SK-N-SH (cell line): ENCODE data around the gene SP7. TPM values are rescaled to one million over a fixed set of nuclear protein-coding genes. Genes with fewer than 3 reads are reported as not detected.
A peak's percentile ranks its signal among the peaks of the same experiment; 100 is the strongest.

Experiments
- CTCF ChIA-PET: fragments of 300-600, 350-600 bp; formaldehyde crosslinking; extraction: SDS; loops from one replicate; lab custom pipeline; 2021; lab: Yijun Ruan, JAX
- POLR2A ChIA-PET: fragments of 350-600 bp; sonication (Branson Sonifier 250); formaldehyde crosslinking; extraction: SDS; loops from one replicate; lab custom pipeline; 2020; ENCODE audit warnings: antibody characterized with exemption, inconsistent platforms; lab: Yijun Ruan, JAX
- DNase-seq: peaks from one replicate; pipeline ENCODE4 v3.0.0; 2012
- H2AFZ ChIP-seq: fragments of 200-600 bp; sonication (generic); 2 replicates; pipeline ENCODE4 v1.8.1; 2016; ENCODE audit warnings: antibody characterized with exemption, mild to moderate bottlenecking, low read depth
- H3F3A ChIP-seq: fragments of 200-600 bp; sonication (generic); replicated peaks from 2 replicates; pipeline ENCODE3; 2016; ENCODE audit warnings: antibody characterized with exemption, mild to moderate bottlenecking; ENCODE audit not compliant: insufficient read depth
- H3K27ac ChIP-seq, 2 experiments: fragments of 200-500 bp in 1 of 2; fragments of 200-600 bp in 1 of 2; sonication (Bioruptor generic) in 1 of 2; sonication (generic), shearing (Covaris generic) in 1 of 2; 2 replicates each; pipeline versions ENCODE4 v1.5.1 to v1.6.1; 2014 to 2016; ENCODE audit warnings: low read depth in 2 of 2, inconsistent platforms in 1 of 2, low read length in 1 of 2, mild to moderate bottlenecking in 1 of 2, mixed read lengths in 1 of 2
- H3K27me3 ChIP-seq: fragments of 200-600 bp; sonication (generic), shearing (Covaris generic); 2 replicates; pipeline ENCODE4 v1.6.1; 2016; ENCODE audit warnings: mixed run types; ENCODE audit not compliant: insufficient read depth
- H3K36me3 ChIP-seq, 2 experiments: fragments of 200-500 bp in 1 of 2; fragments of 200-600 bp in 1 of 2; sonication (Bioruptor generic) in 1 of 2; sonication (generic) in 1 of 2; replicated peaks in 1 of 2; 2 replicates each; pipeline versions ENCODE3 to v1.5.1; 2014 to 2016; ENCODE audit warnings: low read length in 1 of 2, mild to moderate bottlenecking in 1 of 2; ENCODE audit not compliant: insufficient read depth in 2 of 2, control insufficient read depth in 1 of 2
- H3K4me1 ChIP-seq, 2 experiments: fragments of 200-500 bp in 1 of 2; fragments of 200-600 bp in 1 of 2; sonication (Bioruptor generic) in 1 of 2; sonication (generic), shearing (Covaris generic) in 1 of 2; 2 replicates each; pipeline versions ENCODE4 v1.5.1 to v1.6.1; 2014 to 2016; ENCODE audit warnings: low read depth in 1 of 2, low read length in 1 of 2, mixed run types in 1 of 2; ENCODE audit not compliant: insufficient read depth in 2 of 2, control insufficient read depth in 1 of 2
- H3K4me2 ChIP-seq: fragments of 200-600 bp; sonication (generic), shearing (Covaris generic); 2 replicates; pipeline ENCODE4 v1.6.1; 2017; ENCODE audit warnings: mixed run types
- H3K4me3 ChIP-seq, 2 experiments: fragments of 200-500 bp in 1 of 2; fragments of 200-600 bp in 1 of 2; sonication (Bioruptor generic) in 1 of 2; sonication (generic), shearing (Covaris generic) in 1 of 2; 2 replicates each; pipeline versions ENCODE4 v1.5.1 to v1.8.1; 2014 to 2016; ENCODE audit warnings: low read depth in 2 of 2, inconsistent platforms in 1 of 2, low read length in 1 of 2, mild to moderate bottlenecking in 1 of 2, mixed read lengths in 1 of 2, moderate library complexity in 1 of 2
- H3K79me2 ChIP-seq: fragments of 200-600 bp; sonication (generic); 2 replicates; pipeline ENCODE4 v1.8.1; 2017; ENCODE audit warnings: mild to moderate bottlenecking; ENCODE audit not compliant: insufficient read depth
- H3K9ac ChIP-seq: fragments of 200-600 bp; sonication (generic); 2 replicates; pipeline ENCODE4 v1.6.1; 2017; ENCODE audit warnings: mixed run types
- H3K9me2 ChIP-seq: fragments of 200-600 bp; sonication (generic); 2 replicates; pipeline ENCODE4 v1.6.1; 2017; ENCODE audit warnings: mixed run types
- H3K9me3 ChIP-seq: fragments of 200-600 bp; sonication (generic); 2 replicates; pipeline ENCODE4 v1.6.1; 2017; ENCODE audit warnings: mixed run types, mild to moderate bottlenecking, moderate library complexity
- H4K20me1 ChIP-seq: fragments of 200-600 bp; sonication (generic); 2 replicates; pipeline ENCODE4 v1.6.1; 2017; ENCODE audit warnings: mild to moderate bottlenecking, mixed run types; ENCODE audit not compliant: insufficient read depth
- FOXJ3 ChIP-seq: sonication (generic); formaldehyde crosslinking; IDR thresholded peaks from 2 replicates; pipeline ENCODE4 v1.5.1; 2020; ENCODE audit warnings: mild to moderate bottlenecking, missing genetic modification reagents
- GATA2 ChIP-seq: sonication (generic); formaldehyde crosslinking; IDR thresholded peaks from 2 replicates; pipeline ENCODE4 v1.5.0; 2020; ENCODE audit warnings: mild to moderate bottlenecking, missing genetic modification reagents
- IRF3 ChIP-seq: fragments of 150-350 bp; IDR thresholded peaks from 2 replicates; pipeline ENCODE4 v1.6.1; 2016; ENCODE audit warnings: mild to moderate bottlenecking, low read depth, low read length
- MAX ChIP-seq: IDR thresholded peaks from 2 replicates; pipeline ENCODE4 v1.4.0; 2012; ENCODE audit warnings: low read depth
- MEF2A ChIP-seq: IDR thresholded peaks from 2 replicates; pipeline ENCODE4 v1.4.0; 2012; ENCODE audit warnings: low read depth, borderline replicate concordance
- NRF1 ChIP-seq: IDR thresholded peaks from 2 replicates; pipeline ENCODE4 v1.6.1; 2012; ENCODE audit warnings: low read depth, mild to moderate bottlenecking, low read length
- PBX3 ChIP-seq: IDR thresholded peaks from 2 replicates; pipeline ENCODE4; 2012
- POLR2AphosphoS5 ChIP-seq: IDR thresholded peaks from 2 replicates; pipeline ENCODE4 v1.6.1; 2012; ENCODE audit warnings: low read depth, low read length
- RAD21 ChIP-seq: IDR thresholded peaks from 2 replicates; pipeline ENCODE4 v1.6.1; 2012; ENCODE audit warnings: mild to moderate bottlenecking, low read length
- RCOR1 ChIP-seq: fragments of 150-350 bp; IDR thresholded peaks from 2 replicates; pipeline ENCODE4 v1.6.1; 2017; ENCODE audit warnings: antibody characterized with exemption, low read length
- REST ChIP-seq: IDR thresholded peaks from 2 replicates; pipeline ENCODE4 v1.6.1; 2012; ENCODE audit warnings: mild to moderate bottlenecking, low read depth, low read length, moderate library complexity
- RFX5 ChIP-seq: IDR thresholded peaks from 2 replicates; pipeline ENCODE4 v1.6.1; 2012; ENCODE audit warnings: mild to moderate bottlenecking, improper control_type of control experiment, low read length
- SMC3 ChIP-seq: IDR thresholded peaks from 2 replicates; pipeline ENCODE4 v1.6.1; 2012; ENCODE audit warnings: low read depth, low read length, improper control_type of control experiment
- TAF1 ChIP-seq: IDR thresholded peaks from 2 replicates; pipeline ENCODE4 v1.6.1; 2012; ENCODE audit warnings: low read depth, mild to moderate bottlenecking, low read length, moderate library complexity, borderline replicate concordance
- TCF12 ChIP-seq: IDR thresholded peaks from 2 replicates; pipeline ENCODE4 v1.4.0; 2012
- TEAD4 ChIP-seq: IDR thresholded peaks from 2 replicates; pipeline ENCODE4 v1.4.0; 2012; ENCODE audit warnings: mild to moderate bottlenecking, borderline replicate concordance; ENCODE audit not compliant: insufficient read depth
- YY1 ChIP-seq: IDR thresholded peaks from 2 replicates; pipeline ENCODE4 v1.4.0; 2012; ENCODE audit warnings: low read depth, mild to moderate bottlenecking
- ZBTB33 ChIP-seq: IDR thresholded peaks from 2 replicates; pipeline ENCODE4 v1.4.0; 2012; ENCODE audit warnings: low read depth, borderline replicate concordance
- WGBS: methylation state at CpG from one replicate; pipeline ENCODE4 v1.1.6; 2017; ENCODE audit warnings: low lambda C conversion rate; 5-methylcytosine and 5-hydroxymethylcytosine counted together
- polyA plus RNA-seq, 3 experiments: library from polyadenylated mRNA; depleted of rRNA; stranded (reverse); fragments of >200 nt; gene quantifications; 2 replicates each; pipeline ENCODE4 v1.2.3, GENCODE V29; 2012

The SP7 gene
- polyA plus RNA-seq, 1 of the 3 experiments (the other 2 are of a cell fraction), result not detected

- peak; percentile 73 for TF ChIP-seq RAD21
- peak; percentile 47; the same call in 1 of the 2 replicates for TF ChIP-seq TAF1
These were observed 8.8 kb upstream of the SP7 start (continued) for GRCh38 chr12:53344824-53345485.

- TF ChIP-seq SMC3 (no peak), IRF3 (no peak), TAF1 (no peak), ZBTB33 (no peak), MEF2A (no peak), RCOR1 (no peak), PBX3 (no peak), GATA2 (CRISPR knock-in tag) (no peak), NRF1 (no peak), RFX5 (no peak), FOXJ3 (CRISPR knock-in tag) (no peak), TEAD4 (no peak), YY1 (no peak), MAX (no peak), REST (no peak), TCF12 (no peak), POLR2AphosphoS5 (no peak)
- TF ChIP-seq, all 33 proteins: peak for 0
- Histone ChIP-seq H4K20me1 (no peaks in the 10 kb centered on the region), H3F3A (peaks cover 14% of the 10 kb centered on the region), H3K9me2 (no peaks in the 10 kb centered on the region), H2AFZ (peak overlapping the region; percentile 97), H3K27me3 (no peaks in the 10 kb centered on the region), H3K79me2 (no peaks in the 10 kb centered on the region), H3K27ac (no peak overlapping the region), H3K4me1 (peaks cover 0 to 14% of the 10 kb centered on the region in 2 experiments; a peak in 2 of 4 replicates), H3K4me3 (peak overlapping the region; percentile 53 to 72), H3K9ac (peak overlapping the region; percentile 40; the same call in 1 of the 2 replicates), H3K36me3 (no peaks in the 10 kb centered on the region), H3K9me3 (no peaks in the 10 kb centered on the region), H3K4me2 (peak overlapping the region; percentile 83)
- POLR2A ChIA-PET, result interaction anchor here (0.6 to 3.4 kb wide), 13 partner anchors 14 to 1143 kb away, joined by 3 to 105 read pairs (median 4); partner anchors contain the start of genes AAAS, PRR13 and TARBP2
- CTCF ChIA-PET, result interaction anchor here (0.7 to 8.5 kb wide), 45 partner anchors 8 to 199 kb away, joined by 3 to 294 read pairs (median 6); partner anchors contain the start of genes AAAS, AMHR2, MYG1 and NPFF
- DNase-seq, result no peak
- 19% methylated on average over 7 of the region's 19 CpGs for WGBS
These were observed 8.3 kb upstream of the SP7 start for GRCh38 chr12:53344487-53344823.
